GM19043 (cell line): ENCODE measurements around the gene ALDH18A1.

Source experiments
- ATAC-seq: cut with Tn5 transposase; IDR thresholded peaks from one replicate; pipeline ENCODE4 v1.9.1; 2021; ENCODE audit warnings: low read depth; ENCODE audit not compliant: unreplicated experiment

The ALDH18A1 gene

GRCh38 chr10:95588025-95588424 is 68.5 kb downstream of the ALDH18A1 start:
- ATAC-seq = no peak

GRCh38 chr10:95579835-95580535 is 76.5 kb downstream of the ALDH18A1 start:
- no peak for ATAC-seq

DNA sequence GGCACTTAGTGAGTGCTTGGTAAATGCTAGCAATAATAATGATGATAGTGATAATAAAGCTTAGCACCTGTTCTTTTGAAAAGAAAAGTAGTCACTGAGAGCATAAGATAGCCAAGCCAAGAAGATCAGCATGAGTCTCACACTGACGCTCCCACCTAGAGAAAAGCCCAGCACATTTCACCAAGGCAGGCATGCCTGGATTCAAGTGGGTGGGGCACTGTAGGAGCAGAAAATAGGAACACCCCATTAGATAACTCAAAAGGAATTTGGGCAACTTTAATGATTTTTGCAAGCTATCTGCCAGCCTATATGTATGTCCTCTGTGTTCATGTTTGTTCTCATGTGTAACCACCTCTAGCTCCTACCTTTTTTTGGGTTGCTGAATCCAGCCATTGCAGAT is 77.2 kb downstream of the ALDH18A1 start:
- ATAC-seq = no peak

DNA sequence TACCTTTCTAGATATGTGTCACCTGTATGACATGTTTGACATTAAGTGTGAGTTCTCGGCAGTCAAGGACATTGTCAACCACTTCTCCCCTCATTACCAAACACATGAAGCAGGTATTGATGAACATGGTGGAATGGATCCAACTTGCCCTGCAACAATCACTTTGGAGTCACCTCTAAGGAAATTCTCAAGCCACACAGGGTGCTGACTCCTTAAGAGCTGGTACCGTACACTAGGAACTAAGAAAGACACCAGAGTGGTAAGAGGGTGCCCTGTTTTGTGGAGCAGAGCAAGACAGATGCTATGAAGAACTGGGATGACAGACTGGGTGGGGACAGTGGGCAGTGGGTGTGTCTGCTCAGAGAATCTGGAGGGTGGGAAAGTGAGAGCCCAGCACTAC is 77.9 kb downstream of the ALDH18A1 start:
- no peak for ATAC-seq

DNA sequence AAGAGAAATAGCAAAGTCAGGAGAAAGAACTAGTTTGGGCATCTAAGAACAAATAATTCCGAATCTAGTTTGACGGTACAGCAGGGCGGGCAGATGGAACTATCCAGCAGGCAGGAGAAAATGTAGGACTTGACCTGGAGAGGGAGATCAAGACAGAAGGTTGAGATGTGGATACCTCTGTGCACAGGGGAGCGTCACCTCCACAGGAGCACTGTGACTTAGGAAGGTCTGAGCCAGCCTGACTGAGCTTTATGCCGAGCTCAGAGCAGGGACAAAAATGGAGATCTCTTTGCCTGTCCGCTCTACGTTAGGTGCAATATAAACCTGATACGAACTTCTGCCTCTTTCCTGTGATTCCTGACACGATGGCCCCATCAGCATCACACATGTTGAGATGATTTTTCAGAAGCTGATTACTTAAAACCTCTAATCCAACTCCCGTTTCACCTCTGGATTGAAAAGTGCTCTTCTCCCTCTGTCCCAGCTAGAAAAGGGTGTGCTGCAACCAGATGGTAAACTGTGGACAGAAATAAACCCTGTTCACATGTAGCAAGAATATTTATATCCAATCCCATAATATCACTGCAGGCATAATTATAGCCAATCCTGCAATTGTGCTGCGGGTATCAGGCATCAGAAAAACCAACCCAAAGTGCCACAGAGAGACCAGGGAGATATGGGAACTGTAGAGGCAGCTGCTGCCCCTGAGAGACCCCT is 81.7 kb downstream of the ALDH18A1 start:
- no peak for ATAC-seq

- no peak for ATAC-seq
These were observed 82.4 kb downstream of the ALDH18A1 start for GRCh38 chr10:95573964-95574604.

- no peak for ATAC-seq
These were observed 83.0 kb downstream of the ALDH18A1 start for GRCh38 chr10:95573527-95573926.

DNA sequence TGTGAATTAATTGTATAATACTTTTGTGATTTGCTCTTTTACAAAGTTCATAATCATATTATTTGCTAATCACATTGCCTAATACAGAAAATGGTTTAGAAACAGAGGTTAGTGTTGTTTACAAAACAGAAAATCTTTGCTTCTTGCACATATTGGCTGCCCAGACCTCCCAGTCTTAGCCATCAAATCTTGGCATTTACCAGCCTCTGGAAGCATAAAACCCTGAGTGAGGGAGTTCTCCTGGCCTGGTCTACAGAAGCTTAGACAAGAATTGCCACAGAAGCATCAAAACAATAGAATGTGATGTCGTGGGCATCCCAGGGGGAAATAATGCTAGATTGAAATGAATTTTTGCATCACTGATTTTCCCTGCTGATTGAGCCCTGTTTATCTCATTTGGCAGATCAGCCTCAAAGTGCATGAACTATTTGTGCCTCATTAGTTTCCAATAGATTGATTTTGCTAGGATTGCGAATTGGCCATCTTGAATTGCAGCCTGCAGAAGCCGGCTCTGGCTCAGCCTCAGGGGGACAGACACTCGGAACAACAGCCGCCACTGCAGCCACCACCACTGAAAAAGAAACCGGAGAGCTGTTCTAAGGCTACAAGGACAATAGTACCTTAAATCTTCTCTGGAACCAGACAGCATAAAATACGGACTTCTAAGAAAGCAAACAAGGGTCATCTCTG is 84.2 kb downstream of the ALDH18A1 start:
- ATAC-seq = no peak

DNA sequence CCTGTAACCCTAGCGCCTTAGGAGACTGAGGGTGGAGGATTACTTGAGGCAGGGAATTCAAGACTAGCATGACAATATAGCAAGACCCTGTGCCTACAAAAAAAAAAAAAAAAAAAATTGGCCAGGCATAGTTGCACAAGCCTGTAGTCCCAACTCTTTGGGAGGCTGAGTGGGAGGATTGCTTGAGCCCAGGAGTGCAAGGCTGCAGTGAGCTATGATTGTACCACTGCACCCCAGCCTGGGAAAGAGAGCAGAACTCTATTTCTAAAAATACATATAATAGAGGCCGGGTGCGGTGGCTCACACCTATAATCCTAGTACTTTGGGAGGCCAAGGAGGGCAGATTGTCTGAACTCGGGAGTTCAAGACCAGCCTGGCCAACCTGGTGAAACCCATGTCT is 85.1 kb downstream of the ALDH18A1 start:
- no peak for ATAC-seq

GRCh38 chr10:95569368-95569767 is 87.1 kb downstream of the ALDH18A1 start:
- ATAC-seq = no peak

- no peak for ATAC-seq
These were observed 88.4 kb downstream of the ALDH18A1 start for GRCh38 chr10:95567903-95568630.

GRCh38 chr10:95566136-95566535 is 90.4 kb downstream of the ALDH18A1 start:
- ATAC-seq = no peak

DNA sequence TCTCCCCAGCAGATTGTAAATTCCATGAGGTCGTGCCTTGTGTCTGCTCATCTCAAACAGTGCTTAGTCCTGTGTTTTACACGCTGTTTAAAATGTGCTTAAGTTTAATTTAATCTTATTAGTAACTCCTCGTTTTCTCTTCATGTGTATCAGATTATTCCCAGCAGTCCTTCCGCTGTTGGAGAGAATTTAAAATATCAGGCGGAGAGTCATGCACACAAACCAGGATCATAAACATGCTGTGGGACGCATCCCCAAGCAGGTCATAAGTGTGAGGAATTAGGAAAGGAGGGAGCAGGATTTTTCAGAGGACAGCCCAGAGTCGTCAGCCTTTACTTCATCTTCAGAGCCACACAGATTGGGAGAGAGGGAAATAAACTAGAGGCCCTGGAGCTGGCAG is 91.2 kb downstream of the ALDH18A1 start:
- ATAC-seq = no peak

GRCh38 chr10:95564291-95564690 is 92.2 kb downstream of the ALDH18A1 start:
- no peak for ATAC-seq

DNA sequence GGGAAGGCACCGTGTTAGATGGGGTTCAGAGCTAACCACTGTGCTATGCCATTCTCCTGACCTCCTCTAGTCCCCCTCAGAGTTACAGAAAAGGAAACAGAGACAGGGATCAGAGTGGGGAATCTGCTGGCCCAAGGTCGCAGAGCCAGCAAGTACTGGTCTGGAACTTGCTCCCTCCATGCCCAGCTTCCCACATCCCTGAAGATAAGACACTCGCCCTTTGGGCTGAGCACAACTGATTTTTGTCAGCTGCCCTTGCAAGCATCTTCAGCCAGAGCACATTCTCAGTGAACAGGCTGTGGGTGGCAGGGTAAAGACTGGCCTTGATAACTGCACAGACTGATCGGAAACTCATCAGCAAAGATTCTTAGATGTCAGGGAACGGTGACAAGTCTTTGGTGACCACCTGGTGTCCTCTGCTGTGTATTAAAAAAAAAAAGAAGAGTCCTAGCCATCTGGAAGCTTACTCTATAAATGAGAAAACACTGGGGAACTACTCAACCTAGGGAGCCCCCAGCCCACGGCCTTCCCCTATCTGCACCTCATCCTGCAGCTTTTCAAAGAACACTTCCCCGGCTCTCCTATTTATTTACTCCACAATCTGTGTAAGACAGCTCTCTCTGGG is 94.1 kb downstream of the ALDH18A1 start:
- no peak for ATAC-seq

DNA sequence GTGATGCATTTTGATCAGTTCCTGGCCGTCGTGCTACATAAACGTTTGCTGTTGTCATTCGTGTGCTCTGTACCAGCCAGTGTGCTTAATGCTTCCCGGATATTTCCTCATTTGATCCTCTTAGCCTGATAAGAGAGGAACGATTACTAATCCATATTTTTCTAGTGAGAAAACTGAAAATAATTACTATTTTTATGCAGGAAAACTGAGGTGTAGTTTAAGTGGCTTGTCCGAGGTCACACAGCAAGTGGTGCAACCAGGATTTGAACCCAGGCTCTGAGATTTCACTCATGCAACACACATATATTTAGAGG is 94.7 kb downstream of the ALDH18A1 start:
- no peak for ATAC-seq

DNA sequence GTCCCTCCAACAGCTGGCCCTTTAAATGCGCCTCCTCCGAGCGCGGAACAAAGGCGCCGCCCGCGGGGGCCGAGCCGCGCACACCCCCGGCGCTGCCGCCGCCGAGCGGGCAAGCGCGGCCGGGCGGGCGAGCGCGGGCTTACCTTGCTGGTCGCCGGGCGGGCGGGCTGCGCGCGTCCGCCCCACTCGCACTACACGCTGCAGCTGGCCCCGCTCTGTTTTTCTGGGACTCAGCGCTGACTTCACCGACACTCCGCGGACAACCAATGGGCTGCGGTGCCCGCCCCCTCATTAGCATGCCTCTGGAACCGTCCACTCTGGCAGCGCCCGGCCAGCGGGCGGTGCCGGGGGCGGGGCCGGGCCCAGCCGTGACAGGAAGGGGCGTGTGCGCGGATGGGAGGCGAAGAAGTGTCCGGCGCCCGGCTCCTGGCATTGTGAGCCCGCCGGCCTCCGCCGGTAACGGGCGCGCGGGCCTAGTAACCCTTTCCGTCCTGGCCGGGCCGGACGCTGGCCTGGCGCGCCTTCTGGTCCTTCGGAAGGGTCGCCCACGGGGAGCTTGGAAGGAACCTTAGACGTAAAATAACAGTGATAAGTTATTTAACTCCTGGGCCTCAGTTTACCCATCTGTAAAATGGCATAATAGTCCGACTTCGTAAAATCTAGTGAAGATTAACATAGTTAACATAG is 95.2 kb downstream of the ALDH18A1 start, which contains the start of gene SORBS1:
Gene SORBS1 (minus strand): TSS at position 195 of the 687 bp plus-strand sequence. CDS start 120,236 bp downstream, outside the sequence.
- ATAC-seq = peak; percentile 100

DNA sequence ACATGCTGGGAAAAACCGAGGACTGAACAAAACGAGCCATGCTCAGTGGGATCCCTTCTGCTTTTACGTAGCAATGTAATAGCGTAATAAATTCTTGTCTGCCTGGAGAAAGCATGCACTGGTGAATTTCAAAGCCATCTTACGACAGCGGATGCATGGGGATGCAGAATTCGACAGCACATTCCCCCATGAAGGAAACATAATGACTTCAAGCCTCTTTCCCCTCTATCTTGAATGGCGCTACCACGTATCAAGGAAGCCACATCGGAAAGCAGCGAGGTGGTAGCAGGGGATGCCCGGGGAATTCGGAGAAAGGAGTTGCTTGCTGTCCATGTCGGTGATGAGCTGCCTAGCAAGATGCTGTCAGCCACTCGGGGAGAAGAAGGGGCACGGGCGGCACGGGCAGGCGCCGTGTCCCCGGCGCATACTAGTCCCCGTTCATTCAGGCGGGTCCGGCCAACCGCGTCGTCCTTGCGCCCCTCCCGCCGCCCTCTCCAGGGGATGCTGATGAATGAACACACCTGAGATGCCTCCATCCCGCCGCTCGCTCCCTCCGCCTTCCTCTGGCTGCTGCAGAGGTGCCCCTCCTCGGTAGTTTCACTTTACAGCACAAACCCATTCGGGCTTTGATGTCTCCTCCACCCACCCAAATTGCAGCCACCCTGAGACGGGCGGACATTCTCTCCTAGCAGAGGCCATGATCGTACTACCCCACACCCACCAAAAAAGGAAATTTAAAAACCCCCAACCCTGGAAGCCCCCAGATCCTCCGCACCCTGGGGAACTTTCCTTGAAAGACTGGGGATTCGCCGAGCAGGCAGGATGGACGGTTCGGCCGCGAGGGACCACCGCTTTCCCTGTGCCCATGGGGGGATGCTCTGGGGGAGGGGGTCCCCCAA is 96.0 kb downstream of the ALDH18A1 start:
- ATAC-seq = no peak

DNA sequence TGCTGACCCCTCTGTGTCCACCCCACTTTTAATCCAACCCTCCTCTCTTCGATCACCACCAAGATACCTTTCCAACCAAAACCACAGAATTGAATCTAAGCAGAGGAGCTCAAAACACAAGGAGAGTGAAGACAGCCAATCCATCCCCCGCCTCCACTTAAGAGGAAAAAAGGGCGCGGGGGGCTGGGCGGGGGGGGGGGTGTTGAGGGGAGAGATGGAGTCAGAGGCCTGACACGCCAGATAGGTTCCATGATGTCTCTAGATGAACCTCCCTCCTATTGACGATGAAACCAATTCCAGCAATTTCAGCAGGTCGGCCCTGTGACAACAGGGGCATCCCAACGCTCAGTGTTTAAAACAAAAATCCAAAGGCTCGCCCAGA is 96.6 kb downstream of the ALDH18A1 start:
- ATAC-seq = no peak
